Coronary artery (tissue), 2 donors: ENCODE measurements around the gene CDSN.

Experiments used
- DNase-seq: peaks from one replicate; pipeline ENCODE4 v3.0.0-alpha.2; 2017; ENCODE audit warnings: low spot score
- H3K27ac ChIP-seq, 2 donors: fragments of 200-600 bp; sonication (generic); one replicate each; pipeline ENCODE4 v1.5.1; 2016 to 2019
- H3K4me3 ChIP-seq: fragments of 200-600 bp; sonication (generic); 2 replicates; pipeline ENCODE4 v1.5.1; 2016; ENCODE audit warnings: mild to moderate bottlenecking, moderate library complexity
- CTCF ChIP-seq: fragments of 200-600 bp; sonication (generic); IDR thresholded peaks from one replicate; pipeline ENCODE4 v1.5.1; 2019; ENCODE audit warnings: antibody characterized with exemption

CDSN gene

GRCh38 chr6:31107052-31107451, 13.2 kb downstream of the CDSN start:
- no peak for TF ChIP-seq CTCF
- Histone ChIP-seq H3K4me3 (no peak overlapping the region), H3K27ac (no peak overlapping the region)
- DNase-seq, result no peak

GRCh38 chr6:31103136-31103535, 17.1 kb downstream of the CDSN start:
- Histone ChIP-seq H3K4me3 (no peak overlapping the region), H3K27ac (no peak overlapping the region)
- DNase-seq, result no peak
- TF ChIP-seq CTCF, result no peak

- DNase-seq, result no peak
- Histone ChIP-seq H3K27ac (no peak overlapping the region), H3K4me3 (no peak overlapping the region)
- TF ChIP-seq CTCF, result no peak
Observed at GRCh38 chr6:31098449-31098938, 21.8 kb downstream of the CDSN start.

GRCh38 chr6:31096656-31097055, 23.6 kb downstream of the CDSN start:
- Histone ChIP-seq H3K4me3 (no peak overlapping the region), H3K27ac (no peak overlapping the region)
- TF ChIP-seq CTCF, result no peak
- DNase-seq, result no peak

- TF ChIP-seq CTCF, result no peak
- DNase-seq, result no peak
- H3K4me3 ChIP-seq, result no peak overlapping the region
- no peak overlapping the region for H3K27ac ChIP-seq
Observed at GRCh38 chr6:31096215-31096614, 24.0 kb downstream of the CDSN start.

- TF ChIP-seq CTCF, result no peak
- H3K4me3 ChIP-seq, result no peak overlapping the region
- H3K27ac ChIP-seq, result no peak overlapping the region
- DNase-seq, result no peak
Observed at GRCh38 chr6:31094389-31094881, 25.8 kb downstream of the CDSN start.

GRCh38 chr6:31092769-31093505, 27.3 kb downstream of the CDSN start:
- no peak overlapping the region for H3K4me3 ChIP-seq
- no peak for TF ChIP-seq CTCF
- H3K27ac ChIP-seq, result no peak overlapping the region
- no peak for DNase-seq
